Measurements from ENCODE around the gene CARD14. TPM values are rescaled to one million over a fixed set of nuclear protein-coding genes. Genes with fewer than 3 reads are reported as not detected.

Gene CARD14
- total and polyA plus RNA-seq, 2 of the 13 experiments (the other 11 are each of a cell fraction or from before 2014, with no cell fraction given), result 0.11 TPM; not detected in 1

DNA sequence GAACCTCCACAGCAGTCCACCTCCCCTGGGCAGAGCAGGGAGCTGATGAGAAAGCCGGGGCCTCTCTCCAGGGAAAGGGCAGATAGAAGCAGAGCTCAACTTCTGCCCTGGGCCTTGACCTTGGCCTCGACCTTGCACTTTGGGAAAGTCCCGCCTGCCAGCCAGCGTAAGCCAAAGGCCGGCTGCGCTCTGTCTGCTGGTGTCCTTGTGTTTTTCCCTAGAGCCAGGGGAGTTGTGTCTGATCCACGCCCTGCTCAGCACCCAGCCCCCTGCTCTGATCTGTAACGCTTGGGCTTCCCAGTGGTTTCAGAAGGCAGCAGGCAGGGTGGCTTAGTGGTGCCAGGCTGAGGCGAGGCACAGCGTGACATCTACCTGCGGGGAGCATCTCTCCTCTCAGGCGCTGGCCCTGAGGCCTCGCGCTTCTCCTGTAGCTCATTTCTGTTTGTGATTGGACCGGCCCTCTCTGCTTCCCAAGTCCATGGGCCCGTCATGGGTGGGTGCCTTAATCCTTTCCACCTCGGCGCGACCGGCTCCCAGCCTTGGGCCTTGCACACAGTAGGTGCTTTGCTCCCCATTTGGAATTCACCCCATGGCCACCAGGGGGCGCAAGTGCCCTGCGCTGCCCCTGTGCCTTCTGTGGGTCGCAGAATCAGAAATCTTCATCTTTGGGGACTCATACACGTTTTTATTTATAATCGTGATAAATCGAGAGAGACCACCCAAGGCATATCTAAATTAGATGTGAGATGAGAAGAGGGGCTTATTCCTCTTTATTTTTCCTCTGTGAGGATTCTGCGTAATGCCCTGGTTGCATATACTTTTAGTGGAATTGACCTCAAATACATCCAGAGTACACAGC lies 26.1 kb downstream of the CARD14 start (continued):
- TF ChIP-seq ISL2 (CRISPR knock-in tag; IDR thresholded peaks at IDR 0.05), result no peak
- no peak for TF ChIP-seq ZNF460 (CRISPR knock-in tag; IDR thresholded peaks at IDR 0.05; ENCODE audit: borderline replicate concordance)
- no peak for TF ChIP-seq U2AF1 (optimal IDR thresholded peaks at IDR 0.05; ENCODE audit: low read depth, low read length)
- no peak for TF ChIP-seq SCMH1 (CRISPR knock-in tag; IDR thresholded peaks at IDR 0.05; ENCODE audit: borderline replicate concordance)
- TF ChIP-seq LCORL (IDR thresholded peaks at IDR 0.05), result no peak
- TF ChIP-seq LCORL (CRISPR knock-in tag; IDR thresholded peaks at IDR 0.05), result 0 out of 2 replicates have a peak, but pooled peaks have one; percentile 44
- no peak for TF ChIP-seq NAIF1 (CRISPR knock-in tag; IDR thresholded peaks at IDR 0.05; ENCODE audit: borderline replicate concordance)
- TF ChIP-seq ZNF530 (CRISPR knock-in tag; IDR thresholded peaks at IDR 0.05; ENCODE audit: low read depth), result no peak
- TF ChIP-seq KMT2B (CRISPR knock-in tag; IDR thresholded peaks at IDR 0.05), result no peak
- no peak for TF ChIP-seq NCOA1 (CRISPR knock-in tag; IDR thresholded peaks at IDR 0.05)
- TF ChIP-seq NFIB (CRISPR knock-in tag; IDR thresholded peaks at IDR 0.05; ENCODE audit: borderline replicate concordance), result no peak
- TF ChIP-seq ZIK1 (CRISPR knock-in tag; IDR thresholded peaks at IDR 0.05; ENCODE audit: borderline replicate concordance, low read depth), result no peak
- no peak for TF ChIP-seq SRSF4 (IDR thresholded peaks at IDR 0.05; ENCODE audit: low read depth, low read length, poor library complexity, severe bottlenecking)
- no peak for TF ChIP-seq AGO2 (optimal IDR thresholded peaks at IDR 0.05; ENCODE audit: low read depth, low read length)
- TF ChIP-seq ZNF264 (CRISPR knock-in tag; IDR thresholded peaks at IDR 0.05), result no peak
- no peak for TF ChIP-seq PRDM10 (CRISPR knock-in tag; IDR thresholded peaks at IDR 0.05; ENCODE audit: low read depth)
- no peak for TF ChIP-seq MTA3 (CRISPR knock-in tag; IDR thresholded peaks at IDR 0.05)
- TF ChIP-seq ARNT2 (CRISPR knock-in tag; IDR thresholded peaks at IDR 0.05; ENCODE audit: low read depth), result no peak; the same call in 1 of the 2 replicates
- TF ChIP-seq, protein P1, sequence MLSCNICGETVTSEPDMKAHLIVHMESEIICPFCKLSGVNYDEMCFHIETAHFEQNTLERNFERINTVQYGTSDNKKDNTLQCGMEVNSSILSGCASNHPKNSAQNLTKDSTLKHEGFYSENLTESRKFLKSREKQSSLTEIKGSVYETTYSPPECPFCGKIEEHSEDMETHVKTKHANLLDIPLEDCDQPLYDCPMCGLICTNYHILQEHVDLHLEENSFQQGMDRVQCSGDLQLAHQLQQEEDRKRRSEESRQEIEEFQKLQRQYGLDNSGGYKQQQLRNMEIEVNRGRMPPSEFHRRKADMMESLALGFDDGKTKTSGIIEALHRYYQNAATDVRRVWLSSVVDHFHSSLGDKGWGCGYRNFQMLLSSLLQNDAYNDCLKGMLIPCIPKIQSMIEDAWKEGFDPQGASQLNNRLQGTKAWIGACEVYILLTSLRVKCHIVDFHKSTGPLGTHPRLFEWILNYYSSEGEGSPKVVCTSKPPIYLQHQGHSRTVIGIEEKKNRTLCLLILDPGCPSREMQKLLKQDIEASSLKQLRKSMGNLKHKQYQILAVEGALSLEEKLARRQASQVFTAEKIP (CRISPR knock-in tag; IDR thresholded peaks at IDR 0.05; ENCODE audit: borderline replicate concordance), result no peak
